ENCODE data around the gene MARF1. TPM values are rescaled to one million over a fixed set of nuclear protein-coding genes. Genes with fewer than 3 reads are reported as not detected.

MARF1 gene
- total and polyA plus RNA-seq, 2 of the 8 experiments (the other 6 are each of a cell fraction or from before 2014, with no cell fraction given) = 5.6 to 31.4 TPM

DNA sequence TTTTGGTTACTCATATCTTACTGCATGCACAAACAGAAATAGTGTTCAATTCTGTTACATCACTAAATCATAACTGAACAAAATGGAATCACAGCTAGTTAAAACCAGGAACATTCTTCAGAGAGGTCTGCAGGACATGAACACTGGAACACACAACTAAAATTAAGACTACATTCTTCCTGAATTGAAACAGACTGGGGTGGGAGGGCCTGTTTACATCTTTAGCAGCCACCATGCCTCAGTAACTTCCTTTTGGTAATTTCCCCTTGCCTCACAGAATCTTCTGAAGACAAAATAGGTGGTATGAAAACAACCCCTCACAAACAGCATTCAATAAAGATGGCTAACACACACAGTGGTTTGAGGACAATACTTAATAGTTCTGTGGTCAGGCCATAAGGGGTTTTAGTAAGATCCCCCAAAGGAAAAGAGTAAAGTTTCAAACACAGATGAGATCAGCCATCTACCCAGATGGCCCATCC, 6.5 kb downstream of the MARF1 start (continued):
- no peak for TF ChIP-seq CTCF (IDR thresholded peaks at IDR 0.05; ENCODE audit: control extremely low read depth in 1 of 3, insufficient read depth in 1 of 3, low read depth in 1 of 3, low read length in 3 of 3)
- no peak for TF ChIP-seq EZH2 (IDR thresholded peaks at IDR 0.05; ENCODE audit: low read depth, low read length, severe bottlenecking)
- no peak for TF ChIP-seq POU5F1 (IDR thresholded peaks at IDR 0.05; ENCODE audit: low read depth, low read length)

All from H1 (cell line).